Colonic mucosa (tissue), 4 donors: ENCODE data around the gene PEAK3. TPM values are rescaled to one million over a fixed set of nuclear protein-coding genes. Genes with fewer than 3 reads are reported as not detected.
A peak's percentile ranks its signal among the peaks of the same experiment; 100 is the strongest.

Experiments used
- DNase-seq: peaks from one replicate; pipeline ENCODE4 v3.0.0-alpha.2; 2020
- H3K27ac ChIP-seq: fragments of 200-600 bp; one replicate; pipeline ENCODE4 v1.8.0; 2021
- H3K27me3 ChIP-seq: fragments of 200-600 bp; one replicate; pipeline ENCODE4 v1.8.0; 2021
- H3K36me3 ChIP-seq: fragments of 200-600 bp; one replicate; pipeline ENCODE4 v1.8.0; 2021
- H3K4me1 ChIP-seq: fragments of 200-600 bp; one replicate; pipeline ENCODE4 v1.8.0; 2021; ENCODE audit warnings: mild to moderate bottlenecking
- H3K4me3 ChIP-seq: fragments of 200-600 bp; one replicate; pipeline ENCODE4 v1.8.0; 2021
- H3K9ac ChIP-seq, 2 donors: one replicate each; pipeline ENCODE4 v1.7.0; 2013; ENCODE audit warnings: control low read depth in 2 of 2, low read depth in 2 of 2, low read length in 2 of 2
- H3K9me3 ChIP-seq: fragments of 200-600 bp; one replicate; pipeline ENCODE4 v1.8.0; 2021
- CTCF ChIP-seq: fragments of 200-600 bp; IDR thresholded peaks from one replicate; pipeline ENCODE4 v1.8.0; 2022; ENCODE audit warnings: antibody characterized with exemption, mild to moderate bottlenecking
- intact Hi-C: fragments of 100-400 bp; cut with DNase I; formaldehyde crosslinking; loops from one replicate; pipeline ENCODE4 v1.14.1; 2022
- total RNA-seq, 2 donors: library from RNA; stranded (reverse); fragmentation: NEBNext Ultra II Directional in 1 of 2; extraction: Animal tissue kit (Norgen Biotek cat#: 25700) in 1 of 2; gene quantifications; one replicate each; pipeline ENCODE4 v1.2.1, GENCODE V29; 2021
- donor health status: healthy.
- donor health status: DM: no; HTN: no; CAD: no.
- donor health status: DM: no; HTN: no; CAD: no.

PEAK3 gene
- total RNA-seq, 2 donors from 2014 or later, result 0.29 to 0.72 TPM

GRCh38 chr19:2237051-2237868 is 44.7 kb downstream of the PEAK3 start:
- intact Hi-C loops, result loop anchor here (5.0 to 10.0 kb wide), 2 partner anchors 35 to 72 kb away; partner anchors contain the start of gene DOT1L

GRCh38 chr19:2236314-2237050 is 45.5 kb downstream of the PEAK3 start, which contains the start of the genes PLEKHJ1 and SF3A2:
Gene PLEKHJ1 (minus strand): TSS chr19:2236329. CDS start chr19:2236248, 81 bp downstream.
Gene SF3A2 (plus strand): TSS chr19:2236824. CDS start chr19:2243419, 6,595 bp downstream.
- Histone ChIP-seq H3K27me3 (no peaks in the 10 kb centered on the region), H3K4me1 (peaks cover 27% of the 10 kb centered on the region), H3K36me3 (no peaks in the 10 kb centered on the region), H3K9me3 (no peaks in the 10 kb centered on the region), H3K9ac (peak within 1 kb of the TSS; percentile 76 to 91), H3K4me3 (peak within 1 kb of the TSS; percentile 97), H3K27ac (peak within 1 kb of the TSS; percentile 100)
- DNase-seq, result peak; percentile 97
- intact Hi-C loops, result loop anchor here (5.0 to 10.0 kb wide), 2 partner anchors 36 to 72 kb away; partner anchors contain the start of gene DOT1L
- TF ChIP-seq CTCF, result peak; percentile 97

More at GRCh38 chr19:2237051-2237868, 44.7 kb downstream of the PEAK3 start:
- no peak for DNase-seq
- H3K4me3 ChIP-seq, result peak overlapping the region; percentile 97
- no peak for TF ChIP-seq CTCF
- no peaks in the 10 kb centered on the region for H3K9me3 ChIP-seq
- peak overlapping the region; percentile 76 to 91 for H3K9ac ChIP-seq
- peaks cover 32% of the 10 kb centered on the region for H3K4me1 ChIP-seq
- no peaks in the 10 kb centered on the region for H3K27me3 ChIP-seq
- H3K36me3 ChIP-seq, result no peaks in the 10 kb centered on the region
- H3K27ac ChIP-seq, result peak overlapping the region; percentile 100

GRCh38 chr19:2236064-2236313 is 46.0 kb downstream of the PEAK3 start:
- no peaks in the 10 kb centered on the region for H3K36me3 ChIP-seq
- peak overlapping the region; percentile 97 for H3K4me3 ChIP-seq
- no peak for DNase-seq
- peak overlapping the region; percentile 100 for H3K27ac ChIP-seq
- no peak for TF ChIP-seq CTCF
- H3K9me3 ChIP-seq, result no peaks in the 10 kb centered on the region
- H3K4me1 ChIP-seq, result peaks cover 25% of the 10 kb centered on the region
- H3K9ac ChIP-seq, result peak overlapping the region; percentile 76 to 91
- H3K27me3 ChIP-seq, result no peaks in the 10 kb centered on the region
- intact Hi-C loops, result loop anchor here (5.0 to 10.0 kb wide), 2 partner anchors 36 to 71 kb away; partner anchors contain the start of gene DOT1L

GRCh38 chr19:2235381-2236063 is 46.5 kb downstream of the PEAK3 start:
- peak overlapping the region; percentile 97 for H3K4me3 ChIP-seq
- peaks cover 21% of the 10 kb centered on the region for H3K4me1 ChIP-seq
- intact Hi-C loops, result loop anchor here (5.0 to 10.0 kb wide), 2 partner anchors 37 to 71 kb away; partner anchors contain the start of gene DOT1L
- DNase-seq, result peak; percentile 87
- no peaks in the 10 kb centered on the region for H3K36me3 ChIP-seq
- no peaks in the 10 kb centered on the region for H3K9me3 ChIP-seq
- no peaks in the 10 kb centered on the region for H3K27me3 ChIP-seq
- H3K27ac ChIP-seq, result peak overlapping the region; percentile 100
- TF ChIP-seq CTCF, result no peak
- H3K9ac ChIP-seq, result peak overlapping the region; percentile 76 to 91

- Histone ChIP-seq H3K27ac (peak overlapping the region; percentile 100), H3K27me3 (no peaks in the 10 kb centered on the region), H3K36me3 (peaks cover under 1% of the 10 kb centered on the region), H3K4me1 (peaks cover 18% of the 10 kb centered on the region), H3K9me3 (no peaks in the 10 kb centered on the region), H3K4me3 (peak overlapping the region; percentile 97), H3K9ac (peak overlapping the region; percentile 76 to 91)
- no peak for TF ChIP-seq CTCF
- peak; percentile 61 for DNase-seq
- intact Hi-C loops, result loop anchor here (5.0 to 10.0 kb wide), 2 partner anchors 37 to 70 kb away; partner anchors contain the start of gene DOT1L
These were observed 47.0 kb downstream of the PEAK3 start for GRCh38 chr19:2234996-2235380.
